GM23338 (cell line): Measurements from ENCODE around the gene EFS. TPM values are rescaled to one million over a fixed set of nuclear protein-coding genes. Genes with fewer than 3 reads are reported as not detected.

Experiments used
- ATAC-seq: fragments of 200-7000 bp; cut with Tn5 transposase; 3 replicates; pipeline ENCODE4 v1.9.1; 2020
- DNase-seq: peaks from one replicate; pipeline ENCODE4 v3.0.0-alpha.2; 2015; ENCODE audit warnings: low spot score
- H2AFZ ChIP-seq: fragments of 200-600 bp; sonication (generic); 2 replicates; pipeline ENCODE4 v1.8.0; 2016; ENCODE audit warnings: antibody characterized with exemption, mild to moderate bottlenecking, moderate library complexity
- H3F3A ChIP-seq: fragments of 200-600 bp; sonication (generic); replicated peaks from 2 replicates; pipeline ENCODE4 v1.8.0; 2017; ENCODE audit warnings: antibody characterized with exemption, mixed run types, low read depth
- H3K27ac ChIP-seq: fragments of 200-600 bp; sonication (generic); 2 replicates; pipeline ENCODE4 v1.6.1; 2016; ENCODE audit warnings: low read depth
- H3K27me3 ChIP-seq: fragments of 200-600 bp; sonication (generic); 2 replicates; pipeline ENCODE4 v1.8.0; 2016; ENCODE audit warnings: mild to moderate bottlenecking, mixed run types, moderate library complexity; ENCODE audit not compliant: insufficient read depth
- H3K36me3 ChIP-seq: fragments of 200-600 bp; sonication (generic); 2 replicates; pipeline ENCODE4 v1.8.0; 2016; ENCODE audit warnings: mild to moderate bottlenecking; ENCODE audit not compliant: insufficient read depth
- H3K4me1 ChIP-seq: fragments of 200-600 bp; sonication (generic); 2 replicates; pipeline ENCODE4 v1.8.0; 2016; ENCODE audit warnings: mild to moderate bottlenecking, moderate library complexity; ENCODE audit not compliant: insufficient read depth
- H3K4me2 ChIP-seq: fragments of 200-600 bp; sonication (generic); 2 replicates; pipeline ENCODE4 v1.7.1; 2017; ENCODE audit warnings: mixed run types
- H3K4me3 ChIP-seq: fragments of 200-600 bp; sonication (generic); 2 replicates; pipeline ENCODE4 v1.6.1; 2016; ENCODE audit warnings: mixed run types
- H3K79me2 ChIP-seq: fragments of 200-600 bp; sonication (generic); replicated peaks from 2 replicates; pipeline ENCODE4 v1.8.0; 2017; ENCODE audit warnings: mild to moderate bottlenecking; ENCODE audit not compliant: insufficient read depth
- H3K9me2 ChIP-seq: fragments of 200-600 bp; sonication (generic); 2 replicates; pipeline ENCODE4 v1.8.0; 2017; ENCODE audit not compliant: insufficient read depth
- H4K20me1 ChIP-seq: fragments of 200-600 bp; sonication (generic); replicated peaks from 2 replicates; pipeline ENCODE4 v1.8.0; 2017; ENCODE audit warnings: mild to moderate bottlenecking; ENCODE audit not compliant: insufficient read depth
- H3K27ac Mint-ChIP-seq: 2 replicates; pipeline ENCODE4 v1.8.0; 2020; ENCODE audit warnings: inconsistent platforms, mild to moderate bottlenecking, moderate library complexity, mixed read lengths
- H3K27me3 Mint-ChIP-seq: 3 replicates; pipeline ENCODE4 v1.8.0; 2022; ENCODE audit warnings: low read depth, mild to moderate bottlenecking, moderate library complexity, mixed read lengths, inconsistent platforms; ENCODE audit not compliant: insufficient read depth, poor library complexity
- H3K36me3 Mint-ChIP-seq: 3 replicates; pipeline ENCODE4 v1.8.0; 2021; ENCODE audit warnings: low read depth, mild to moderate bottlenecking, inconsistent platforms, moderate library complexity, mixed read lengths
- H3K4me1 Mint-ChIP-seq: 3 replicates; pipeline ENCODE4 v1.8.0; 2020; ENCODE audit warnings: mild to moderate bottlenecking, inconsistent platforms, mixed read lengths
- H3K4me3 Mint-ChIP-seq: 3 replicates; pipeline ENCODE4 v1.8.0; 2021; ENCODE audit warnings: moderate library complexity, mild to moderate bottlenecking, inconsistent platforms, mixed read lengths
- H3K9me3 Mint-ChIP-seq: 3 replicates; pipeline ENCODE4 v1.8.0; 2020; ENCODE audit warnings: moderate library complexity, mild to moderate bottlenecking, inconsistent platforms, mixed read lengths
- CREB1 ChIP-seq: fragments of 250-450 bp; sonication (Bioruptor Pico); IDR thresholded peaks from 2 replicates; pipeline ENCODE4 v1.5.0; 2020; ENCODE audit warnings: low read depth, mild to moderate bottlenecking, moderate library complexity
- EZH2 ChIP-seq: fragments of 200-600 bp; sonication (generic); IDR thresholded peaks from one replicate; pipeline ENCODE4 v1.8.0; 2017; ENCODE audit warnings: antibody characterized with exemption, mild to moderate bottlenecking, low read depth; ENCODE audit not compliant: unreplicated experiment
- EZH2phosphoT487 ChIP-seq: fragments of 200-600 bp; sonication (generic); IDR thresholded peaks from one replicate; pipeline ENCODE4 v1.8.1; 2018; ENCODE audit warnings: antibody characterized with exemption; ENCODE audit not compliant: unreplicated experiment
- JUNB ChIP-seq: IDR thresholded peaks from one replicate; pipeline ENCODE4 v1.6.1; 2016; ENCODE audit warnings: antibody characterized with exemption; ENCODE audit not compliant: unreplicated experiment
- NANOG ChIP-seq: IDR thresholded peaks from 2 replicates; pipeline ENCODE4 v1.6.1; 2016; ENCODE audit warnings: antibody characterized with exemption, borderline replicate concordance
- POLR2AphosphoS5 ChIP-seq: IDR thresholded peaks from 2 replicates; pipeline ENCODE4 v1.6.1; 2016; ENCODE audit warnings: antibody characterized with exemption, low read depth
- ZNF114 ChIP-seq: fragments of 250-450 bp; sonication (Bioruptor Pico); IDR thresholded peaks from 2 replicates; pipeline ENCODE4 v1.5.0; 2020; ENCODE audit warnings: mild to moderate bottlenecking, moderate library complexity
- polyA plus RNA-seq: library from polyadenylated mRNA; unstranded; fragments of >200 nt; fragmentation: Nextera tagmentation; extraction: Ambion mirVana; gene quantifications from 2 replicates; pipeline ENCODE4 v1.2.1, GENCODE V29; 2016
- total RNA-seq: library from RNA; depleted of rRNA; stranded (reverse); fragments of >200 nt; shearing (Covaris generic); gene quantifications from 2 replicates; pipeline ENCODE4 v1.2.3, GENCODE V29; 2014
- TF ChIP-seq, protein P1 (sequence below): IDR thresholded peaks from 2 replicates; pipeline ENCODE4 v1.6.1; 2016; ENCODE audit warnings: antibody characterized with exemption
- TF ChIP-seq, protein P2 (sequence below), 2 experiments: fragments of 200-600 bp in 1 of 2; sonication (generic) in 1 of 2; conservative IDR thresholded peaks; 2 replicates each; pipeline versions ENCODE4 v1.5.1 to v1.6.1; 2016 to 2017; ENCODE audit warnings: antibody characterized with exemption in 2 of 2, low read depth in 2 of 2, mild to moderate bottlenecking in 2 of 2, moderate library complexity in 1 of 2
- TF ChIP-seq, protein P3 (sequence below): fragments of 250-450 bp; sonication (Bioruptor Pico); IDR thresholded peaks from 2 replicates; pipeline ENCODE4 v1.5.0; 2020; ENCODE audit warnings: mild to moderate bottlenecking, moderate library complexity
- TF ChIP-seq, protein P4 (sequence below): IDR thresholded peaks from one replicate; pipeline ENCODE4 v1.6.1; 2018; ENCODE audit warnings: antibody characterized with exemption; ENCODE audit not compliant: unreplicated experiment

The EFS gene
- total and polyA plus RNA-seq, 2 experiments from 2014 or later: 5.1 to 18.9 TPM

DNA sequence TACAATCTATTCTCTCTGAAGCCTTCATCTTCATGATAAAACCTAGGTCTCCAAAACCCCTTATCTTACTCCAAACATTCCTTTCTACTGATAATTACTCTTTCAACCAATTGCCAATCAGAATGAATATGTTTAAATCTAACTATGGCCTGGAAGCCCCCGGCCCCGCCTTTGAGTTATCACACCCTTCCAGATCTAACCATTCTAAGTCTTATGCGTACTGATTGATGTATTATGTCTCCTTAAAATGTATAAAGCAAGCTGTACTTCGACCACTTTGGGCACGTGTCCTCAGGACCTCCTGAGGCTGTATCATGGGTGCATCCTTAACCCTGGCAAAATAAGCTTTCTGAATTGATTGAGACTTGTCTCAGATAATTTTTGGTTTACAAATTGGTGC lies 29.3 kb downstream of the EFS start:
- H3K4me1 ChIP-seq: no peaks in the 10 kb centered on the region
- H3K9me3 Mint-ChIP-seq: peaks cover 38% of the 10 kb centered on the region

More for the DNA sequence above, 29.3 kb downstream of the EFS start:
- Histone ChIP-seq H3K4me2 (no peak overlapping the region), H3K36me3 (0 out of 2 replicates have a peak, but pooled peaks cover 4% of the 10 kb centered on the region), H2AFZ (no peak overlapping the region), H3K27ac (no peak overlapping the region), H3K27me3 (no peaks in the 10 kb centered on the region; the same call in 1 of the 2 replicates), H3K9me2 (0 out of 2 replicates have a peak, but pooled peaks cover 10% of the 10 kb centered on the region), H3K79me2 (no peaks in the 10 kb centered on the region), H3K4me3 (no peak overlapping the region), H4K20me1 (no peaks in the 10 kb centered on the region), H3F3A (no peaks in the 10 kb centered on the region)
- DNase-seq (no peak), ATAC-seq (no peak)
- peaks cover 2% of the 10 kb centered on the region for H3K27me3 Mint-ChIP-seq
- H3K36me3 Mint-ChIP-seq: peaks cover 10% of the 10 kb centered on the region; the same call in 2 of the 3 replicates
- no peak overlapping the region for H3K27ac Mint-ChIP-seq
- H3K4me1 Mint-ChIP-seq: no peaks in the 10 kb centered on the region
- TF ChIP-seq NANOG: no peak
- TF ChIP-seq, protein P1, sequence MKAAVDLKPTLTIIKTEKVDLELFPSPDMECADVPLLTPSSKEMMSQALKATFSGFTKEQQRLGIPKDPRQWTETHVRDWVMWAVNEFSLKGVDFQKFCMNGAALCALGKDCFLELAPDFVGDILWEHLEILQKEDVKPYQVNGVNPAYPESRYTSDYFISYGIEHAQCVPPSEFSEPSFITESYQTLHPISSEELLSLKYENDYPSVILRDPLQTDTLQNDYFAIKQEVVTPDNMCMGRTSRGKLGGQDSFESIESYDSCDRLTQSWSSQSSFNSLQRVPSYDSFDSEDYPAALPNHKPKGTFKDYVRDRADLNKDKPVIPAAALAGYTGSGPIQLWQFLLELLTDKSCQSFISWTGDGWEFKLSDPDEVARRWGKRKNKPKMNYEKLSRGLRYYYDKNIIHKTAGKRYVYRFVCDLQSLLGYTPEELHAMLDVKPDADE: no peak
- no peak for TF ChIP-seq ZNF114
- no peak for TF ChIP-seq POLR2AphosphoS5
- TF ChIP-seq, protein P2, sequence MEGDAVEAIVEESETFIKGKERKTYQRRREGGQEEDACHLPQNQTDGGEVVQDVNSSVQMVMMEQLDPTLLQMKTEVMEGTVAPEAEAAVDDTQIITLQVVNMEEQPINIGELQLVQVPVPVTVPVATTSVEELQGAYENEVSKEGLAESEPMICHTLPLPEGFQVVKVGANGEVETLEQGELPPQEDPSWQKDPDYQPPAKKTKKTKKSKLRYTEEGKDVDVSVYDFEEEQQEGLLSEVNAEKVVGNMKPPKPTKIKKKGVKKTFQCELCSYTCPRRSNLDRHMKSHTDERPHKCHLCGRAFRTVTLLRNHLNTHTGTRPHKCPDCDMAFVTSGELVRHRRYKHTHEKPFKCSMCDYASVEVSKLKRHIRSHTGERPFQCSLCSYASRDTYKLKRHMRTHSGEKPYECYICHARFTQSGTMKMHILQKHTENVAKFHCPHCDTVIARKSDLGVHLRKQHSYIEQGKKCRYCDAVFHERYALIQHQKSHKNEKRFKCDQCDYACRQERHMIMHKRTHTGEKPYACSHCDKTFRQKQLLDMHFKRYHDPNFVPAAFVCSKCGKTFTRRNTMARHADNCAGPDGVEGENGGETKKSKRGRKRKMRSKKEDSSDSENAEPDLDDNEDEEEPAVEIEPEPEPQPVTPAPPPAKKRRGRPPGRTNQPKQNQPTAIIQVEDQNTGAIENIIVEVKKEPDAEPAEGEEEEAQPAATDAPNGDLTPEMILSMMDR (conservative IDR thresholded peaks at IDR 0.05; ENCODE audit: low read depth in 2 of 2): no peak
- TF ChIP-seq, protein P3, sequence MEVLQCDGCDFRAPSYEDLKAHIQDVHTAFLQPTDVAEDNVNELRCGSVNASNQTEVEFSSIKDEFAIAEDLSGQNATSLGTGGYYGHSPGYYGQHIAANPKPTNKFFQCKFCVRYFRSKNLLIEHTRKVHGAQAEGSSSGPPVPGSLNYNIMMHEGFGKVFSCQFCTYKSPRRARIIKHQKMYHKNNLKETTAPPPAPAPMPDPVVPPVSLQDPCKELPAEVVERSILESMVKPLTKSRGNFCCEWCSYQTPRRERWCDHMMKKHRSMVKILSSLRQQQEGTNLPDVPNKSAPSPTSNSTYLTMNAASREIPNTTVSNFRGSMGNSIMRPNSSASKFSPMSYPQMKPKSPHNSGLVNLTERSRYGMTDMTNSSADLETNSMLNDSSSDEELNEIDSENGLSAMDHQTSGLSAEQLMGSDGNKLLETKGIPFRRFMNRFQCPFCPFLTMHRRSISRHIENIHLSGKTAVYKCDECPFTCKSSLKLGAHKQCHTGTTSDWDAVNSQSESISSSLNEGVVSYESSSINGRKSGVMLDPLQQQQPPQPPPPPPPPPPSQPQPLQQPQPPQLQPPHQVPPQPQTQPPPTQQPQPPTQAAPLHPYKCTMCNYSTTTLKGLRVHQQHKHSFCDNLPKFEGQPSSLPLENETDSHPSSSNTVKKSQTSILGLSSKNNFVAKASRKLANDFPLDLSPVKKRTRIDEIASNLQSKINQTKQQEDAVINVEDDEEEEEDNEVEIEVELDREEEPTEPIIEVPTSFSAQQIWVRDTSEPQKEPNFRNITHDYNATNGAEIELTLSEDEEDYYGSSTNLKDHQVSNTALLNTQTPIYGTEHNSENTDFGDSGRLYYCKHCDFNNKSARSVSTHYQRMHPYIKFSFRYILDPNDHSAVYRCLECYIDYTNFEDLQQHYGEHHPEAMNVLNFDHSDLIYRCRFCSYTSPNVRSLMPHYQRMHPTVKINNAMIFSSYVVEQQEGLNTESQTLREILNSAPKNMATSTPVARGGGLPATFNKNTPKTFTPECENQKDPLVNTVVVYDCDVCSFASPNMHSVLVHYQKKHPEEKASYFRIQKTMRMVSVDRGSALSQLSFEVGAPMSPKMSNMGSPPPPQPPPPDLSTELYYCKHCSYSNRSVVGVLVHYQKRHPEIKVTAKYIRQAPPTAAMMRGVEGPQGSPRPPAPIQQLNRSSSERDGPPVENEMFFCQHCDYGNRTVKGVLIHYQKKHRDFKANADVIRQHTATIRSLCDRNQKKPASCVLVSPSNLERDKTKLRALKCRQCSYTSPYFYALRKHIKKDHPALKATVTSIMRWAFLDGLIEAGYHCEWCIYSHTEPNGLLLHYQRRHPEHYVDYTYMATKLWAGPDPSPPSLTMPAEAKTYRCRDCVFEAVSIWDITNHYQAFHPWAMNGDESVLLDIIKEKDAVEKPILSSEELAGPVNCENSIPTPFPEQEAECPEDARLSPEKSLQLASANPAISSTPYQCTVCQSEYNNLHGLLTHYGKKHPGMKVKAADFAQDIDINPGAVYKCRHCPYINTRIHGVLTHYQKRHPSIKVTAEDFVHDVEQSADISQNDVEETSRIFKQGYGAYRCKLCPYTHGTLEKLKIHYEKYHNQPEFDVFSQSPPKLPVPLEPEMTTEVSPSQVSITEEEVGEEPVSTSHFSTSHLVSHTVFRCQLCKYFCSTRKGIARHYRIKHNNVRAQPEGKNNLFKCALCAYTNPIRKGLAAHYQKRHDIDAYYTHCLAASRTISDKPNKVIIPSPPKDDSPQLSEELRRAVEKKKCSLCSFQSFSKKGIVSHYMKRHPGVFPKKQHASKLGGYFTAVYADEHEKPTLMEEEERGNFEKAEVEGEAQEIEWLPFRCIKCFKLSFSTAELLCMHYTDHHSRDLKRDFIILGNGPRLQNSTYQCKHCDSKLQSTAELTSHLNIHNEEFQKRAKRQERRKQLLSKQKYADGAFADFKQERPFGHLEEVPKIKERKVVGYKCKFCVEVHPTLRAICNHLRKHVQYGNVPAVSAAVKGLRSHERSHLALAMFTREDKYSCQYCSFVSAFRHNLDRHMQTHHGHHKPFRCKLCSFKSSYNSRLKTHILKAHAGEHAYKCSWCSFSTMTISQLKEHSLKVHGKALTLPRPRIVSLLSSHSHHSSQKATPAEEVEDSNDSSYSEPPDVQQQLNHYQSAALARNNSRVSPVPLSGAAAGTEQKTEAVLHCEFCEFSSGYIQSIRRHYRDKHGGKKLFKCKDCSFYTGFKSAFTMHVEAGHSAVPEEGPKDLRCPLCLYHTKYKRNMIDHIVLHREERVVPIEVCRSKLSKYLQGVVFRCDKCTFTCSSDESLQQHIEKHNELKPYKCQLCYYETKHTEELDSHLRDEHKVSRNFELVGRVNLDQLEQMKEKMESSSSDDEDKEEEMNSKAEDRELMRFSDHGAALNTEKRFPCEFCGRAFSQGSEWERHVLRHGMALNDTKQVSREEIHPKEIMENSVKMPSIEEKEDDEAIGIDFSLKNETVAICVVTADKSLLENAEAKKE: no peak
- no peak for TF ChIP-seq EZH2phosphoT487
- TF ChIP-seq EZH2: no peak
- TF ChIP-seq JUNB: no peak
- TF ChIP-seq, protein P4, sequence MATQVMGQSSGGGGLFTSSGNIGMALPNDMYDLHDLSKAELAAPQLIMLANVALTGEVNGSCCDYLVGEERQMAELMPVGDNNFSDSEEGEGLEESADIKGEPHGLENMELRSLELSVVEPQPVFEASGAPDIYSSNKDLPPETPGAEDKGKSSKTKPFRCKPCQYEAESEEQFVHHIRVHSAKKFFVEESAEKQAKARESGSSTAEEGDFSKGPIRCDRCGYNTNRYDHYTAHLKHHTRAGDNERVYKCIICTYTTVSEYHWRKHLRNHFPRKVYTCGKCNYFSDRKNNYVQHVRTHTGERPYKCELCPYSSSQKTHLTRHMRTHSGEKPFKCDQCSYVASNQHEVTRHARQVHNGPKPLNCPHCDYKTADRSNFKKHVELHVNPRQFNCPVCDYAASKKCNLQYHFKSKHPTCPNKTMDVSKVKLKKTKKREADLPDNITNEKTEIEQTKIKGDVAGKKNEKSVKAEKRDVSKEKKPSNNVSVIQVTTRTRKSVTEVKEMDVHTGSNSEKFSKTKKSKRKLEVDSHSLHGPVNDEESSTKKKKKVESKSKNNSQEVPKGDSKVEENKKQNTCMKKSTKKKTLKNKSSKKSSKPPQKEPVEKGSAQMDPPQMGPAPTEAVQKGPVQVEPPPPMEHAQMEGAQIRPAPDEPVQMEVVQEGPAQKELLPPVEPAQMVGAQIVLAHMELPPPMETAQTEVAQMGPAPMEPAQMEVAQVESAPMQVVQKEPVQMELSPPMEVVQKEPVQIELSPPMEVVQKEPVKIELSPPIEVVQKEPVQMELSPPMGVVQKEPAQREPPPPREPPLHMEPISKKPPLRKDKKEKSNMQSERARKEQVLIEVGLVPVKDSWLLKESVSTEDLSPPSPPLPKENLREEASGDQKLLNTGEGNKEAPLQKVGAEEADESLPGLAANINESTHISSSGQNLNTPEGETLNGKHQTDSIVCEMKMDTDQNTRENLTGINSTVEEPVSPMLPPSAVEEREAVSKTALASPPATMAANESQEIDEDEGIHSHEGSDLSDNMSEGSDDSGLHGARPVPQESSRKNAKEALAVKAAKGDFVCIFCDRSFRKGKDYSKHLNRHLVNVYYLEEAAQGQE: no peak
- no peak for TF ChIP-seq CREB1 (CRISPR knock-in tag)
- H3K4me3 Mint-ChIP-seq: no peak overlapping the region
